ENCODE measurements around the gene MECR.

MECR gene

GRCh38 chr1:29249951-29250581, 19.3 kb upstream of the MECR start:
- Histone ChIP-seq H3K4me1 (ENCODE audit: control insufficient read depth, insufficient read depth, low read length) (no peaks in the 10 kb centered on the region), H3K9ac (ENCODE audit: low read length) (no peak overlapping the region), H3K27ac (ENCODE audit: low read depth, low read length) (no peak overlapping the region), H3K27me3 (ENCODE audit: control insufficient read depth, insufficient read depth, low read length) (no peaks in the 10 kb centered on the region), H3K4me3 (ENCODE audit: low read length) (no peak overlapping the region), H3K36me3 (ENCODE audit: control insufficient read depth, insufficient read depth, low read length) (no peaks in the 10 kb centered on the region)

- H3K9ac ChIP-seq (ENCODE audit: low read length), result no peak overlapping the region
- no peaks in the 10 kb centered on the region for H3K27me3 ChIP-seq (ENCODE audit: control insufficient read depth, insufficient read depth, low read length)
- H3K27ac ChIP-seq (ENCODE audit: low read depth, low read length), result no peak overlapping the region
- no peaks in the 10 kb centered on the region for H3K4me1 ChIP-seq (ENCODE audit: control insufficient read depth, insufficient read depth, low read length)
- H3K4me3 ChIP-seq (ENCODE audit: low read length), result no peak overlapping the region
- no peaks in the 10 kb centered on the region for H3K36me3 ChIP-seq (ENCODE audit: control insufficient read depth, insufficient read depth, low read length)
Measured at GRCh38 chr1:29249170-29249691, 18.5 kb upstream of the MECR start.

- H3K4me1 ChIP-seq (ENCODE audit: control insufficient read depth, insufficient read depth, low read length), result no peaks in the 10 kb centered on the region
- no peak overlapping the region for H3K27ac ChIP-seq (ENCODE audit: low read depth, low read length)
Measured at GRCh38 chr1:29248409-29248808, 17.7 kb upstream of the MECR start.

GRCh38 chr1:29247571-29248273, 17.0 kb upstream of the MECR start:
- no peaks in the 10 kb centered on the region for H3K27me3 ChIP-seq (ENCODE audit: control insufficient read depth, insufficient read depth, low read length)
- no peak overlapping the region for H3K9ac ChIP-seq (ENCODE audit: low read length)
- no peak overlapping the region for H3K4me3 ChIP-seq (ENCODE audit: low read length)
- no peaks in the 10 kb centered on the region for H3K36me3 ChIP-seq (ENCODE audit: control insufficient read depth, insufficient read depth, low read length)
- H3K27ac ChIP-seq (ENCODE audit: low read depth, low read length), result no peak overlapping the region
- no peaks in the 10 kb centered on the region for H3K4me1 ChIP-seq (ENCODE audit: control insufficient read depth, insufficient read depth, low read length)

More at GRCh38 chr1:29248409-29248808, 17.7 kb upstream of the MECR start:
- H3K9ac ChIP-seq (ENCODE audit: low read length), result no peak overlapping the region
- H3K36me3 ChIP-seq (ENCODE audit: control insufficient read depth, insufficient read depth, low read length), result no peaks in the 10 kb centered on the region
- no peak overlapping the region for H3K4me3 ChIP-seq (ENCODE audit: low read length)
- H3K27me3 ChIP-seq (ENCODE audit: control insufficient read depth, insufficient read depth, low read length), result no peaks in the 10 kb centered on the region

- Histone ChIP-seq H3K4me1 (ENCODE audit: control insufficient read depth, insufficient read depth, low read length) (no peaks in the 10 kb centered on the region), H3K36me3 (ENCODE audit: control insufficient read depth, insufficient read depth, low read length) (no peaks in the 10 kb centered on the region), H3K4me3 (ENCODE audit: low read length) (no peak overlapping the region), H3K27me3 (ENCODE audit: control insufficient read depth, insufficient read depth, low read length) (no peaks in the 10 kb centered on the region), H3K27ac (ENCODE audit: low read depth, low read length) (no peak overlapping the region), H3K9ac (ENCODE audit: low read length) (no peak overlapping the region)
Measured at GRCh38 chr1:29247044-29247443, 16.3 kb upstream of the MECR start.

GRCh38 chr1:29245876-29246275, 15.1 kb upstream of the MECR start:
- Histone ChIP-seq H3K36me3 (ENCODE audit: control insufficient read depth, insufficient read depth, low read length) (no peaks in the 10 kb centered on the region), H3K27me3 (ENCODE audit: control insufficient read depth, insufficient read depth, low read length) (no peaks in the 10 kb centered on the region), H3K27ac (ENCODE audit: low read depth, low read length) (no peak overlapping the region), H3K9ac (ENCODE audit: low read length) (no peak overlapping the region), H3K4me3 (ENCODE audit: low read length) (no peak overlapping the region), H3K4me1 (ENCODE audit: control insufficient read depth, insufficient read depth, low read length) (no peaks in the 10 kb centered on the region)

GRCh38 chr1:29245261-29245660, 14.5 kb upstream of the MECR start:
- H3K36me3 ChIP-seq (ENCODE audit: control insufficient read depth, insufficient read depth, low read length), result no peaks in the 10 kb centered on the region

GRCh38 chr1:29243871-29244200, 13.1 kb upstream of the MECR start:
- H3K4me1 ChIP-seq (ENCODE audit: control insufficient read depth, insufficient read depth, low read length), result no peaks in the 10 kb centered on the region
- H3K27ac ChIP-seq (ENCODE audit: low read depth, low read length), result no peak overlapping the region
- no peaks in the 10 kb centered on the region for H3K27me3 ChIP-seq (ENCODE audit: control insufficient read depth, insufficient read depth, low read length)
- no peak overlapping the region for H3K4me3 ChIP-seq (ENCODE audit: low read length)
- H3K9ac ChIP-seq (ENCODE audit: low read length), result no peak overlapping the region
- H3K36me3 ChIP-seq (ENCODE audit: control insufficient read depth, insufficient read depth, low read length), result no peaks in the 10 kb centered on the region

More at GRCh38 chr1:29245261-29245660, 14.5 kb upstream of the MECR start:
- Histone ChIP-seq H3K27me3 (ENCODE audit: control insufficient read depth, insufficient read depth, low read length) (no peaks in the 10 kb centered on the region), H3K4me1 (ENCODE audit: control insufficient read depth, insufficient read depth, low read length) (no peaks in the 10 kb centered on the region), H3K4me3 (ENCODE audit: low read length) (no peak overlapping the region), H3K27ac (ENCODE audit: low read depth, low read length) (no peak overlapping the region), H3K9ac (ENCODE audit: low read length) (no peak overlapping the region)

- Histone ChIP-seq H3K4me1 (ENCODE audit: control insufficient read depth, insufficient read depth, low read length) (no peaks in the 10 kb centered on the region), H3K36me3 (ENCODE audit: control insufficient read depth, insufficient read depth, low read length) (no peaks in the 10 kb centered on the region), H3K27ac (ENCODE audit: low read depth, low read length) (no peak overlapping the region)
Measured at GRCh38 chr1:29243023-29243870, 12.5 kb upstream of the MECR start.

GRCh38 chr1:29240986-29241385, 10.3 kb upstream of the MECR start:
- Histone ChIP-seq H3K9ac (ENCODE audit: low read length) (no peak overlapping the region), H3K27me3 (ENCODE audit: control insufficient read depth, insufficient read depth, low read length) (peaks cover 11% of the 10 kb centered on the region), H3K36me3 (ENCODE audit: control insufficient read depth, insufficient read depth, low read length) (no peaks in the 10 kb centered on the region), H3K27ac (ENCODE audit: low read depth, low read length) (no peak overlapping the region), H3K4me3 (ENCODE audit: low read length) (no peak overlapping the region), H3K4me1 (ENCODE audit: control insufficient read depth, insufficient read depth, low read length) (peaks cover 1% of the 10 kb centered on the region)

More at GRCh38 chr1:29243023-29243870, 12.5 kb upstream of the MECR start:
- Histone ChIP-seq H3K9ac (ENCODE audit: low read length) (no peak overlapping the region), H3K4me3 (ENCODE audit: low read length) (no peak overlapping the region), H3K27me3 (ENCODE audit: control insufficient read depth, insufficient read depth, low read length) (peaks cover 3% of the 10 kb centered on the region)

GRCh38 chr1:29240400-29240837, 9.7 kb upstream of the MECR start:
- Histone ChIP-seq H3K27me3 (ENCODE audit: control insufficient read depth, insufficient read depth, low read length) (peaks cover 13% of the 10 kb centered on the region), H3K4me3 (ENCODE audit: low read length) (no peak overlapping the region), H3K27ac (ENCODE audit: low read depth, low read length) (no peak overlapping the region), H3K9ac (ENCODE audit: low read length) (no peak overlapping the region), H3K36me3 (ENCODE audit: control insufficient read depth, insufficient read depth, low read length) (no peaks in the 10 kb centered on the region), H3K4me1 (ENCODE audit: control insufficient read depth, insufficient read depth, low read length) (peaks cover 2% of the 10 kb centered on the region)

- H3K4me3 ChIP-seq (ENCODE audit: low read length), result no peak overlapping the region
- H3K4me1 ChIP-seq (ENCODE audit: control insufficient read depth, insufficient read depth, low read length), result peaks cover 2% of the 10 kb centered on the region
- no peak overlapping the region for H3K9ac ChIP-seq (ENCODE audit: low read length)
- H3K36me3 ChIP-seq (ENCODE audit: control insufficient read depth, insufficient read depth, low read length), result no peaks in the 10 kb centered on the region
- no peak overlapping the region for H3K27ac ChIP-seq (ENCODE audit: low read depth, low read length)
- H3K27me3 ChIP-seq (ENCODE audit: control insufficient read depth, insufficient read depth, low read length), result peaks cover 13% of the 10 kb centered on the region
Measured at GRCh38 chr1:29239142-29239541, 8.4 kb upstream of the MECR start.

All from rectal smooth muscle tissue (tissue), 1 donor.